PC-3 (cell line): ENCODE results near the gene PTOV1. TPM values are rescaled to one million over a fixed set of nuclear protein-coding genes. Genes with fewer than 3 reads are reported as not detected.

Experiments used
- ATAC-seq: fragments of 200-7000 bp; cut with Tn5 transposase; 2 replicates; pipeline ENCODE4 v1.9.1; 2020; ENCODE audit warnings: mild to moderate bottlenecking, moderate library complexity
- BruUV-seq: library from RNA; stranded (reverse); fragments of 400-500 nt; replicated peaks from 2 replicates; lab custom pipeline; 2021; lab: Mats Ljungman, UMichigan
- CTCF ChIA-PET: fragments of 300-600 bp; sonication (Branson Sonifier 250); formaldehyde crosslinking; loops from one replicate; lab custom pipeline; 2022; ENCODE audit warnings: antibody characterized with exemption; lab: Charles Lee
- POLR2A ChIA-PET: fragments of 300-600 bp; sonication (Branson Sonifier 250); formaldehyde crosslinking; loops from one replicate; lab custom pipeline; 2022; ENCODE audit warnings: antibody characterized with exemption; ENCODE audit not compliant: unreplicated experiment; lab: Charles Lee
- DNase-seq: peaks from one replicate; pipeline ENCODE4 v3.0.0-alpha.2; 2015
- H2AFZ ChIP-seq: fragments of 300-600 bp; sonication (generic); 2 replicates; pipeline ENCODE4 v1.6.0; 2016; ENCODE audit warnings: antibody characterized with exemption, low read length
- H3F3A ChIP-seq: fragments of 300-600 bp; sonication (generic); one replicate; pipeline ENCODE4 v1.6.0; 2017; ENCODE audit warnings: antibody characterized with exemption, low read length, control low read depth, mild to moderate bottlenecking; ENCODE audit not compliant: unreplicated experiment
- H3K27ac ChIP-seq: fragments of 300-600 bp; sonication (generic); 2 replicates; pipeline ENCODE4 v1.5.1; 2016; ENCODE audit warnings: mild to moderate bottlenecking, low read length
- H3K27me3 ChIP-seq: fragments of 300-600 bp; sonication (generic); 2 replicates; pipeline ENCODE4 v1.6.1; 2016; ENCODE audit warnings: low read length, mixed read lengths
- H3K36me3 ChIP-seq: fragments of 300-600 bp; sonication (generic); 2 replicates; pipeline ENCODE4 v1.6.1; 2016; ENCODE audit warnings: low read depth, mixed run types, low read length, mixed read lengths
- H3K4me1 ChIP-seq: fragments of 300-600 bp; sonication (generic); 2 replicates; pipeline ENCODE4 v1.5.1; 2016; ENCODE audit warnings: low read length; ENCODE audit not compliant: insufficient read depth
- H3K4me2 ChIP-seq: fragments of 300-600 bp; sonication (generic); 2 replicates; pipeline ENCODE4 v1.6.0; 2016; ENCODE audit warnings: low read length
- H3K4me3 ChIP-seq: fragments of 300-600 bp; sonication (generic); 2 replicates; pipeline ENCODE4 v1.5.1; 2016; ENCODE audit warnings: mild to moderate bottlenecking, low read length, mixed read lengths
- H3K79me2 ChIP-seq: fragments of 300-600 bp; sonication (generic); 2 replicates; pipeline ENCODE4 v1.6.1; 2017; ENCODE audit warnings: low read length, mixed read lengths
- H3K9ac ChIP-seq: fragments of 300-600 bp; sonication (generic); 2 replicates; pipeline ENCODE4 v1.6.0; 2016; ENCODE audit warnings: mild to moderate bottlenecking, low read length
- H3K9me2 ChIP-seq: fragments of 300-600 bp; sonication (generic); replicated peaks from 2 replicates; pipeline ENCODE4 v1.6.1; 2016; ENCODE audit warnings: mixed run types, low read length, mixed read lengths
- H3K9me3 ChIP-seq: fragments of 300-600 bp; sonication (generic); 2 replicates; pipeline ENCODE4 v1.6.1; 2016; ENCODE audit warnings: low read length, mixed read lengths
- H4K20me1 ChIP-seq: fragments of 300-600 bp; sonication (generic); 2 replicates; pipeline ENCODE4 v1.6.1; 2016; ENCODE audit warnings: low read length, mixed read lengths
- EZH2 ChIP-seq: fragments of 300-600 bp; sonication (generic); IDR thresholded peaks from one replicate; pipeline ENCODE4 v1.6.1; 2017; ENCODE audit warnings: antibody characterized with exemption, mild to moderate bottlenecking, low read length; ENCODE audit not compliant: unreplicated experiment
- EZH2phosphoT487 ChIP-seq: fragments of 300-600 bp; sonication (generic); IDR thresholded peaks from 2 replicates; pipeline ENCODE4 v1.6.1; 2018; ENCODE audit warnings: mild to moderate bottlenecking, antibody characterized with exemption, low read length, borderline replicate concordance
- intact Hi-C: fragments of 100-400 bp; cut with micrococcal nuclease; formaldehyde crosslinking; loops from 2 replicates; pipeline ENCODE4 v1.9.0; 2023
- total RNA-seq: library from RNA; depleted of rRNA; stranded (reverse); fragments of >200 nt; gene quantifications from 2 replicates; pipeline ENCODE4 v1.2.3, GENCODE V29; 2014
- TF ChIP-seq, protein P1 (sequence below): fragments of 300-600 bp; sonication (generic); conservative IDR thresholded peaks from 2 replicates; pipeline ENCODE4 v1.5.1; 2017; ENCODE audit warnings: antibody characterized with exemption, low read depth, mild to moderate bottlenecking, low read length

The PTOV1 gene
- total RNA-seq, 1 experiment from 2014 or later, result 148 TPM

DNA sequence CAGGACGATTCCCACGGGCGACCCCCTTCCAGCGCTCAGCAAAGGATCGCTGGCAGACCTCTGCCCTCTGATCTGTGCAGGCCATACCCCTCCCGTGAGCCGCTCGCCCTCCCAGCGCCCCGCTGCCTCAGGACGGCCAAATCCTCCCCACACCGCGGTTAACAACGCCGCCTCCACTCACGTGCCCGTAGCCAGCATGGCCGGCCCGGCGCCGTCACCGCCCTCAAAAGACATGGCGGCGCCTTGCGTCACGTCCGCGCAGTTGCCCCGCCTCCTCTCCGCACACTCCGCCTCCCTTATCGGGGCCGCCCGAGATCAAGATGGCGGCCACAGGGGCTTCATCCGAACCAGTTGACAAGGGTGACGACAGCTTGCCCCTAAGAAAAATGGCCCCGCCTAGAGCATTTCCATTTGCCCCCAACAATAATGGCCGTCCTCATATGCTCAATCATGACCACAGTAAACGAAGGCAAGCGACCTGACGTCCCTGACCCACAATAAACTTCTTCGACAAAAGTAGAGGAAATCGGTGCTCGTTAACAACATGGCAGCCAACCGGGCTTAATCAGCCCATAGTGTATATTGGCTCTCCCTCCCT lies 25.6 kb downstream of the PTOV1 start:
- H4K20me1 ChIP-seq, result no peaks in the 10 kb centered on the region
- H3K9ac ChIP-seq, result peak overlapping the region; percentile 98
- no TSS peak for BruUV-seq
- ChIA-PET CTCF (interaction anchor here (0.9 kb wide), 1 partner anchor 11 kb away, joined by 3 read pairs; no protein-coding TSS in a partner anchor), POLR2A (interaction anchor here (0.6 kb wide), 1 partner anchor 36 kb away, joined by 31 read pairs; no protein-coding TSS in a partner anchor)
- peaks cover 41% of the 10 kb centered on the region for H3K79me2 ChIP-seq
- H3K4me1 ChIP-seq, result peaks cover 26% of the 10 kb centered on the region
- peak; percentile 99 for DNase-seq
- H3K36me3 ChIP-seq, result peaks cover 10% of the 10 kb centered on the region; the same call in 1 of the 2 replicates
- TF ChIP-seq EZH2phosphoT487 (no peak), EZH2 (no peak)
- TF ChIP-seq, protein P1, sequence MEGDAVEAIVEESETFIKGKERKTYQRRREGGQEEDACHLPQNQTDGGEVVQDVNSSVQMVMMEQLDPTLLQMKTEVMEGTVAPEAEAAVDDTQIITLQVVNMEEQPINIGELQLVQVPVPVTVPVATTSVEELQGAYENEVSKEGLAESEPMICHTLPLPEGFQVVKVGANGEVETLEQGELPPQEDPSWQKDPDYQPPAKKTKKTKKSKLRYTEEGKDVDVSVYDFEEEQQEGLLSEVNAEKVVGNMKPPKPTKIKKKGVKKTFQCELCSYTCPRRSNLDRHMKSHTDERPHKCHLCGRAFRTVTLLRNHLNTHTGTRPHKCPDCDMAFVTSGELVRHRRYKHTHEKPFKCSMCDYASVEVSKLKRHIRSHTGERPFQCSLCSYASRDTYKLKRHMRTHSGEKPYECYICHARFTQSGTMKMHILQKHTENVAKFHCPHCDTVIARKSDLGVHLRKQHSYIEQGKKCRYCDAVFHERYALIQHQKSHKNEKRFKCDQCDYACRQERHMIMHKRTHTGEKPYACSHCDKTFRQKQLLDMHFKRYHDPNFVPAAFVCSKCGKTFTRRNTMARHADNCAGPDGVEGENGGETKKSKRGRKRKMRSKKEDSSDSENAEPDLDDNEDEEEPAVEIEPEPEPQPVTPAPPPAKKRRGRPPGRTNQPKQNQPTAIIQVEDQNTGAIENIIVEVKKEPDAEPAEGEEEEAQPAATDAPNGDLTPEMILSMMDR, result no peak
- no peaks in the 10 kb centered on the region for H3K27me3 ChIP-seq
- peak; percentile 56 for ATAC-seq
- peak overlapping the region; percentile 93 for H3K4me3 ChIP-seq
- no peaks in the 10 kb centered on the region for H3K9me3 ChIP-seq
- H3K27ac ChIP-seq, result peak overlapping the region; percentile 91
- no peaks in the 10 kb centered on the region for H3F3A ChIP-seq
- no peaks in the 10 kb centered on the region for H3K9me2 ChIP-seq
- H2AFZ ChIP-seq, result peak overlapping the region; percentile 80
- intact Hi-C loops, result loop anchor here (1.0 to 5.0 kb wide), 3 partner anchors 7 to 199 kb away; partner anchors contain the start of gene PRMT1
- peak overlapping the region; percentile 98 for H3K4me2 ChIP-seq

DNA sequence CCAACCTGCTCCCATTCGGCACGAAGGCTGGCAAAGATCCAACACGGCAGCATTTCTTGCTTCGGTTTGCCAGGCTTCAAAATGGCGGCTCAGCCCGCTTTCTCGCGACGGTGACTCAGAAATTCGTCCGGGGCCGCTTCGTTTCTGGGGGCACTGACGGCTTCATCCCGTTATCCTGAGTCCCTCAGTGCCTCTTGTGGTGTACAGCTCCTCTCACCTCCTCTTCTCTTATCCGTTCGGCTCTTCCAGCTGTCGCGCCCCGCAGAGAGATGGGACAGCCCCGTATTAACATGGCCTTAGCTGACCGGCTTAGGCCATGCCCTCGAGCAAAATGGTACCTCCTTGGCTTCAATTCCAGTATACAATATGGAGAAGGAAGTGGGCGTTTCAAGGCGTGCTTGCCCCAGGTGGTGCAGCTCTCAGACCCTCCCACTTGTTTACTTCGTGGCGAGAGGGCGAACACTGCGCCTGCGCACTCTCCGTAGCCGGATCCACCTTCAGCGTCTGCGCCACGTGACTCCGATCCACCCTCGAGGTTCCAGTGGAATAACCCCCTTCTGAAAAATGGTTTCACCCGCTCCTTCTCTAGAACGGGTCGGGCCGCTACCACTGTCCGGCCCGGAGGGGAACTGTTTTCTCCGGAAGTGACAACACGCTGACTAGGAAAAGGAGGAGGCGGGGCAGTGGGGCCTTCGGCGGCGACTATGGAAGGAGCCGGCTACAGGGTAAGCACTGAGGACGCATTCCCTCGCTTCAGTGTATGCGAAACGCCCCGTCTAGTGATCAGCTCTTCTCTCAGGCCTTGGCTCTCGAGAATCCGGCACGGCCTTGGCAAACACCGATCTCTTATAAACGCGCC lies 26.3 kb downstream of the PTOV1 start, which contains the start of the genes AKT1S1 and TBC1D17:
Gene AKT1S1 (minus strand): TSS at position 336 of the 859 bp plus-strand sequence. CDS start 4,060 bp downstream, outside the sequence.
Gene TBC1D17 (plus strand): TSS at position 683 of the 859 bp plus-strand sequence. CDS start 22 bp downstream, at position 705.
- BruUV-seq, result TSS peak; percentile 58
- Histone ChIP-seq H4K20me1 (no peaks in the 10 kb centered on the region), H3F3A (no peaks in the 10 kb centered on the region), H3K4me3 (peak within 1 kb of the TSS; percentile 93), H3K36me3 (peaks cover 10% of the 10 kb centered on the region), H3K79me2 (peaks cover 41% of the 10 kb centered on the region), H3K9me2 (no peaks in the 10 kb centered on the region), H3K4me1 (peaks cover 26% of the 10 kb centered on the region), H3K27me3 (no peaks in the 10 kb centered on the region), H2AFZ (peak within 1 kb of the TSS; percentile 93), H3K9ac (peak within 1 kb of the TSS; percentile 98), H3K27ac (peak within 1 kb of the TSS; percentile 91), H3K4me2 (peak within 1 kb of the TSS; percentile 98), H3K9me3 (no peaks in the 10 kb centered on the region)
- ChIA-PET CTCF (interaction anchor here (0.9 kb wide), 1 partner anchor 12 kb away, joined by 3 read pairs; no protein-coding TSS in a partner anchor), POLR2A (no interaction called here)
- ATAC-seq (peak; percentile 65), DNase-seq (peak; percentile 100)
- TF ChIP-seq EZH2 (no peak), EZH2phosphoT487 (no peak)
- TF ChIP-seq, protein P1, result no peak
- intact Hi-C loops, result loop anchor here (1.0 to 5.0 kb wide), 3 partner anchors 8 to 200 kb away; partner anchors contain the start of gene PRMT1
